GM12878 (cell line): ENCODE measurements around the gene FN3K. TPM values are rescaled to one million over a fixed set of nuclear protein-coding genes. Genes with fewer than 3 reads are reported as not detected.

ENCODE experiments used
- CEBPZ ChIP-seq: fragments of 150-350 bp; IDR thresholded peaks from 2 replicates; pipeline ENCODE4 v1.6.1; 2016; ENCODE audit warnings: low read depth, low read length
- DPF2 ChIP-seq: fragments of 450-650 bp; IDR thresholded peaks from 2 replicates; pipeline ENCODE4 v1.6.1; 2017; ENCODE audit warnings: mild to moderate bottlenecking
- ETV6 ChIP-seq, 2 experiments: fragments of 450-650 bp in 1 of 2; IDR thresholded peaks in 1 of 2; conservative IDR thresholded peaks in 1 of 2; 2 replicates each; pipeline ENCODE4 v1.6.1; 2014; ENCODE audit warnings: antibody characterized with exemption in 1 of 2, borderline replicate concordance in 1 of 2, low read depth in 1 of 2, mild to moderate bottlenecking in 1 of 2, moderate library complexity in 1 of 2
- FOXK2 ChIP-seq: fragments of 450-650 bp; IDR thresholded peaks from 2 replicates; pipeline ENCODE4 v1.6.1; 2017; ENCODE audit warnings: mild to moderate bottlenecking, moderate library complexity
- IKZF1 ChIP-seq: fragments of 450-650 bp; conservative IDR thresholded peaks from 2 replicates; pipeline ENCODE4 v1.6.1; 2017; ENCODE audit warnings: antibody characterized with exemption, mild to moderate bottlenecking
- IRF4 ChIP-seq: IDR thresholded peaks from 2 replicates; pipeline ENCODE4 v1.6.1; 2011; ENCODE audit warnings: low read depth, low read length
- PKNOX1 ChIP-seq: fragments of 450-650 bp; IDR thresholded peaks from 2 replicates; pipeline ENCODE4 v1.6.1; 2016; ENCODE audit warnings: mild to moderate bottlenecking
- POLR2AphosphoS2 ChIP-seq: IDR thresholded peaks from 2 replicates; pipeline ENCODE4 v1.6.1; 2011; ENCODE audit warnings: low read depth, mild to moderate bottlenecking, low read length, improper control_type of control experiment, moderate library complexity
- ZBTB33 ChIP-seq: fragments of 450-650 bp; IDR thresholded peaks from 2 replicates; pipeline ENCODE4 v1.6.1; 2017; ENCODE audit warnings: mild to moderate bottlenecking
- polyA plus RNA-seq, 11 experiments: library from polyadenylated mRNA; depleted of rRNA in 4 of 11; unstranded in 6 of 11; stranded (reverse) in 5 of 11; fragments of >200 nt; fragmentation: Nextera tagmentation in 4 of 11; fragmentation: Illumina TruSeq in 1 of 11; extraction: Ambion mirVana in 4 of 11; extraction: Trizol in 1 of 11; gene quantifications; 1 replicate in 1 of 11; 2 replicates in 10 of 11; pipeline versions ENCODE4 v1.2.1 to v1.2.3, GENCODE V29; 2011 to 2016; ENCODE audit warnings: inconsistent platforms in 2 of 11, missing spikeins in 2 of 11, low read depth in 1 of 11
- total RNA-seq, 4 experiments: library from RNA; depleted of rRNA in 3 of 4; stranded (reverse); fragments of >200 nt in 3 of 4; fragmentation: Illumina TruSeq in 1 of 4; extraction: Trizol in 1 of 4; gene quantifications; 2 replicates each; pipeline versions ENCODE4 v1.2.1 to v1.2.3, GENCODE V29; 2013 to 2021

Gene FN3K
- total and polyA plus RNA-seq, 10 of the 15 experiments (the other 5 are each of a cell fraction or from before 2014, with no cell fraction given), result 0.08 to 0.51 (median 0.17) TPM; not detected in 7

- no peak for TF ChIP-seq ZBTB33
- TF ChIP-seq POLR2AphosphoS2, result no peak
- no peak for TF ChIP-seq ETV6 (conservative IDR thresholded peaks at IDR 0.05 in 1 of 2, IDR thresholded peaks at IDR 0.05 in 1 of 2; ENCODE audit: borderline replicate concordance in 1 of 2, low read depth in 1 of 2)
- no peak for TF ChIP-seq IKZF1
- TF ChIP-seq CEBPZ, result no peak
- TF ChIP-seq IRF4, result no peak
- no peak for TF ChIP-seq PKNOX1
- no peak for TF ChIP-seq FOXK2
- TF ChIP-seq DPF2, result no peak
These were observed 53.0 kb downstream of the FN3K start (continued) for GRCh38 chr17:82788206-82789001.
